CD4-positive, alpha-beta T cell treated with Interleukin-17A for 1 hour (primary cell): ENCODE data around the gene GRID2.
"Not testable (repeated sequence)": the region's sequence is repeated elsewhere in the genome, so short reads cannot be mapped to it uniquely, and the experiment has no call there.

ENCODE experiments used
- DNase-seq: peaks from one replicate; pipeline ENCODE4 v3.0.0-alpha.2; 2020

Gene GRID2

GRCh38 chr4:93221771-93222170 lies 918.0 kb downstream of the GRID2 start:
- DNase-seq = no peak

GRCh38 chr4:93228021-93228420 lies 924.3 kb downstream of the GRID2 start:
- DNase-seq = no peak

- DNase-seq = no peak
Observed at GRCh38 chr4:93232883-93233282, 929.1 kb downstream of the GRID2 start.

- DNase-seq = no peak
Observed at GRCh38 chr4:93237521-93237920, 933.8 kb downstream of the GRID2 start.

- DNase-seq = no peak
Observed at GRCh38 chr4:93243262-93243661, 939.5 kb downstream of the GRID2 start.

GRCh38 chr4:93261207-93261606 lies 957.4 kb downstream of the GRID2 start:
- no peak for DNase-seq

GRCh38 chr4:93263166-93263565 lies 959.4 kb downstream of the GRID2 start:
- no peak for DNase-seq

GRCh38 chr4:93267747-93268146 lies 964.0 kb downstream of the GRID2 start:
- no peak for DNase-seq

- DNase-seq = no peak
Observed at GRCh38 chr4:93285346-93285745, 981.6 kb downstream of the GRID2 start.

GRCh38 chr4:93289241-93289640 lies 985.5 kb downstream of the GRID2 start:
- DNase-seq = no peak

GRCh38 chr4:93289831-93290230 lies 986.1 kb downstream of the GRID2 start:
- no peak for DNase-seq

- no peak for DNase-seq
Observed at GRCh38 chr4:93299118-93299517, 995.4 kb downstream of the GRID2 start.

- DNase-seq = not testable (repeated sequence)
Observed at GRCh38 chr4:93300780-93301555, 997.2 kb downstream of the GRID2 start.

- DNase-seq = no peak
Observed at GRCh38 chr4:93302310-93302709, 998.5 kb downstream of the GRID2 start.

GRCh38 chr4:93303440-93303839 lies 999.7 kb downstream of the GRID2 start:
- DNase-seq = no peak

- DNase-seq = no peak
Observed at GRCh38 chr4:93312299-93312698, 1008.5 kb downstream of the GRID2 start.

GRCh38 chr4:93313197-93313596 lies 1009.4 kb downstream of the GRID2 start:
- DNase-seq = no peak

- no peak for DNase-seq
Observed at GRCh38 chr4:93317057-93317456, 1013.3 kb downstream of the GRID2 start.

- DNase-seq = no peak
Observed at GRCh38 chr4:93317561-93317960, 1013.8 kb downstream of the GRID2 start.

- no peak for DNase-seq
Observed at GRCh38 chr4:93319041-93319440, 1015.3 kb downstream of the GRID2 start.

- DNase-seq = no peak
Observed at GRCh38 chr4:93320356-93320755, 1016.6 kb downstream of the GRID2 start.

- no peak for DNase-seq
Observed at GRCh38 chr4:93327346-93327745, 1023.6 kb downstream of the GRID2 start.

GRCh38 chr4:93334003-93334402 lies 1030.2 kb downstream of the GRID2 start:
- DNase-seq = no peak

- no peak for DNase-seq
Observed at GRCh38 chr4:93337196-93337595, 1033.4 kb downstream of the GRID2 start.

GRCh38 chr4:93342738-93343137 lies 1039.0 kb downstream of the GRID2 start:
- no peak for DNase-seq
